Neural progenitor cell (in vitro differentiated cells): Measurements from ENCODE around the gene CDKN1A.

Experiments used
- CTCF ChIP-seq: fragments of 200-600 bp; sonication (generic); IDR thresholded peaks from 2 replicates; pipeline ENCODE4 v1.5.1; 2017; ENCODE audit warnings: antibody characterized with exemption, mild to moderate bottlenecking
- EZH2 ChIP-seq: fragments of 200-600 bp; sonication (generic); IDR thresholded peaks from 2 replicates; pipeline ENCODE4 v1.6.1; 2017; ENCODE audit warnings: antibody characterized with exemption, mild to moderate bottlenecking, moderate library complexity
- EZH2phosphoT487 ChIP-seq: fragments of 200-600 bp; sonication (generic); IDR thresholded peaks from 2 replicates; pipeline ENCODE4 v1.6.1; 2017; ENCODE audit warnings: antibody characterized with exemption

GRCh38 chr6:36717231-36717825, 38.8 kb downstream of the CDKN1A start:
- TF ChIP-seq EZH2phosphoT487, result no peak
- no peak for TF ChIP-seq CTCF
- no peak for TF ChIP-seq EZH2
